Measurements from ENCODE around the gene KRTAP10-12. TPM values are rescaled to one million over a fixed set of nuclear protein-coding genes. Genes with fewer than 3 reads are reported as not detected.

KRTAP10-12 gene
- total and polyA plus RNA-seq, 2 of the 13 experiments (the other 11 are each of a cell fraction or from before 2014, with no cell fraction given), result not detected

GRCh38 chr21:44709426-44710293 lies 12.7 kb downstream of the KRTAP10-12 start:
- in situ Hi-C loops (cut with HindIII; ENCODE audit: extremely low pct_ligation_motif_present, low pct_unique_long_range_greater_than_20kb), result no loop called here
- ChIA-PET CTCF (ENCODE audit: low intra/inter-chr PET ratio, low total read pairs) (no interaction called here), POLR2A (no interaction called here)
- Histone ChIP-seq H3K9ac (ENCODE audit: insufficient read depth, low read depth, low read length) (no peak overlapping the region), H3K4me1 (ENCODE audit: insufficient read depth, low read length) (peaks cover 7% of the 10 kb centered on the region; the same call in 1 of the 2 replicates), H3K79me2 (ENCODE audit: insufficient read depth, low read length) (no peaks in the 10 kb centered on the region), H3K36me3 (replicated peaks in 1 of 2; ENCODE audit: control insufficient read depth in 1 of 2, insufficient read depth in 2 of 2, low read length in 2 of 2) (no peaks in the 10 kb centered on the region), H3K9me3 (ENCODE audit: low read length) (no peaks in the 10 kb centered on the region), H3K27me3 (ENCODE audit: control insufficient read depth in 1 of 2, insufficient read depth in 2 of 2, low read length in 2 of 2) (peaks cover 16 to 62% of the 10 kb centered on the region in 2 experiments), H3K27ac (ENCODE audit: extremely low read length, insufficient read depth, low read length) (no peak overlapping the region), H3K4me2 (ENCODE audit: low read depth, low read length) (no peak overlapping the region), H2AFZ (ENCODE audit: low read length) (no peak overlapping the region), H4K20me1 (ENCODE audit: insufficient read depth, low read length) (no peaks in the 10 kb centered on the region), H3K4me3 (replicated peaks in 1 of 3; ENCODE audit: insufficient read depth in 1 of 3, low read depth in 2 of 3, low read length in 3 of 3) (no peak overlapping the region)
- intact Hi-C loops (cut with micrococcal nuclease; ENCODE audit: unreplicated experiment), result no loop called here
- FAIRE-seq (no peak), ATAC-seq (no peak), DNase-seq (ENCODE audit: low spot score) (no peak)
- TF ChIP-seq HMG20B (CRISPR knock-in tag; conservative IDR thresholded peaks at IDR 0.05), result no peak
- TF ChIP-seq, protein P1, sequence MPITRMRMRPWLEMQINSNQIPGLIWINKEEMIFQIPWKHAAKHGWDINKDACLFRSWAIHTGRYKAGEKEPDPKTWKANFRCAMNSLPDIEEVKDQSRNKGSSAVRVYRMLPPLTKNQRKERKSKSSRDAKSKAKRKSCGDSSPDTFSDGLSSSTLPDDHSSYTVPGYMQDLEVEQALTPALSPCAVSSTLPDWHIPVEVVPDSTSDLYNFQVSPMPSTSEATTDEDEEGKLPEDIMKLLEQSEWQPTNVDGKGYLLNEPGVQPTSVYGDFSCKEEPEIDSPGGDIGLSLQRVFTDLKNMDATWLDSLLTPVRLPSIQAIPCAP (CRISPR knock-in tag; IDR thresholded peaks at IDR 0.05; ENCODE audit: low read depth), result no peak
- no peak for TF ChIP-seq MTF1 (CRISPR knock-in tag; IDR thresholded peaks at IDR 0.05)
- no peak for TF ChIP-seq NR1H2 (CRISPR knock-in tag; IDR thresholded peaks at IDR 0.05; ENCODE audit: borderline replicate concordance, low read depth)
- TF ChIP-seq, protein P2, sequence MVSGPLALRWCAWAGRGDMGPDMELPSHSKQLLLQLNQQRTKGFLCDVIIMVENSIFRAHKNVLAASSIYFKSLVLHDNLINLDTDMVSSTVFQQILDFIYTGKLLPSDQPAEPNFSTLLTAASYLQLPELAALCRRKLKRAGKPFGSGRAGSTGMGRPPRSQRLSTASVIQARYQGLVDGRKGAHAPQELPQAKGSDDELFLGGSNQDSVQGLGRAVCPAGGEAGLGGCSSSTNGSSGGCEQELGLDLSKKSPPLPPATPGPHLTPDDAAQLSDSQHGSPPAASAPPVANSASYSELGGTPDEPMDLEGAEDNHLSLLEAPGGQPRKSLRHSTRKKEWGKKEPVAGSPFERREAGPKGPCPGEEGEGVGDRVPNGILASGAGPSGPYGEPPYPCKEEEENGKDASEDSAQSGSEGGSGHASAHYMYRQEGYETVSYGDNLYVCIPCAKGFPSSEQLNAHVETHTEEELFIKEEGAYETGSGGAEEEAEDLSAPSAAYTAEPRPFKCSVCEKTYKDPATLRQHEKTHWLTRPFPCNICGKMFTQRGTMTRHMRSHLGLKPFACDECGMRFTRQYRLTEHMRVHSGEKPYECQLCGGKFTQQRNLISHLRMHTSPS (CRISPR knock-in tag; IDR thresholded peaks at IDR 0.05; ENCODE audit: low read depth), result no peak
- TF ChIP-seq ZNF441 (CRISPR knock-in tag; IDR thresholded peaks at IDR 0.05; ENCODE audit: borderline replicate concordance), result no peak
- no peak for TF ChIP-seq ZNF510 (CRISPR knock-in tag; IDR thresholded peaks at IDR 0.05; ENCODE audit: low read depth)
- no peak for TF ChIP-seq ZSCAN30 (CRISPR knock-in tag; IDR thresholded peaks at IDR 0.05)
- TF ChIP-seq FOXJ3 (CRISPR knock-in tag; IDR thresholded peaks at IDR 0.05; ENCODE audit: borderline replicate concordance), result no peak
- no peak for TF ChIP-seq ZNF350 (CRISPR knock-in tag; IDR thresholded peaks at IDR 0.05; ENCODE audit: borderline replicate concordance, low read depth)
- TF ChIP-seq KDM4B (CRISPR knock-in tag; IDR thresholded peaks at IDR 0.05), result no peak
- TF ChIP-seq PHF20 (CRISPR knock-in tag; IDR thresholded peaks at IDR 0.05), result no peak
- no peak for TF ChIP-seq HNRNPH1 (optimal IDR thresholded peaks at IDR 0.05; ENCODE audit: low read depth, low read length)
- no peak for TF ChIP-seq DZIP1 (CRISPR knock-in tag; IDR thresholded peaks at IDR 0.05)
- no peak for TF ChIP-seq ZBTB44 (CRISPR knock-in tag; IDR thresholded peaks at IDR 0.05)
- no peak for TF ChIP-seq MED8 (CRISPR knock-in tag; IDR thresholded peaks at IDR 0.05; ENCODE audit: insufficient replicate concordance)
- BruUV-seq (replicated peaks), result no TSS peak
- WGBS (ENCODE audit: low lambda C conversion rate), result 52% methylated on average over 31 of the region's 45 CpGs
